ENCODE data around the gene HIF3A.

- TF ChIP-seq EZH2 (IDR thresholded peaks at IDR 0.05; ENCODE audit: borderline replicate concordance, low read length), result no peak
- TF ChIP-seq CTCF (IDR thresholded peaks at IDR 0.05; ENCODE audit: low read length), result no peak
Measured at GRCh38 chr19:46373491-46374359, 76.9 kb downstream of the HIF3A start.
